CD14-positive monocyte (primary cell): ENCODE measurements around the gene PINK1. TPM values are rescaled to one million over a fixed set of nuclear protein-coding genes. Genes with fewer than 3 reads are reported as not detected.

ENCODE experiments used
- DNase-seq, 3 donors: peaks; one replicate each; pipeline ENCODE4 v3.0.0-alpha.2; 2011 to 2022
- H2AFZ ChIP-seq: 2 replicates; pipeline ENCODE4 v1.6.0; 2012; ENCODE audit warnings: mild to moderate bottlenecking, low read depth, low read length, inconsistent platforms; ENCODE audit not compliant: insufficient read depth, poor library complexity, severe bottlenecking
- H3K27ac ChIP-seq, 2 donors: 1 replicate in 1 of 2; 2 replicates in 1 of 2; pipeline ENCODE4 v1.5.1; 2012 to 2013; ENCODE audit warnings: low read length in 2 of 2, control low read depth in 1 of 2, inconsistent platforms in 1 of 2, low read depth in 1 of 2, mild to moderate bottlenecking in 1 of 2
- H3K27me3 ChIP-seq, 2 donors: one replicate each; pipeline versions ENCODE4 v1.6.0 to v1.6.1; 2011 to 2013; ENCODE audit warnings: low read length in 2 of 2; ENCODE audit not compliant: control insufficient read depth in 2 of 2, insufficient read depth in 2 of 2
- H3K36me3 ChIP-seq, 2 donors: replicated peaks in 1 of 2; 1 replicate in 1 of 2; 2 replicates in 1 of 2; pipeline versions ENCODE4 v1.5.1 to v1.6.1; 2012 to 2013; ENCODE audit warnings: low read length in 2 of 2, control low read depth in 1 of 2, inconsistent platforms in 1 of 2, mild to moderate bottlenecking in 1 of 2; ENCODE audit not compliant: insufficient read depth in 2 of 2, control insufficient read depth in 1 of 2
- H3K4me1 ChIP-seq, 2 donors: 1 replicate in 1 of 2; 2 replicates in 1 of 2; pipeline versions ENCODE4 v1.5.1 to v1.6.1; 2012 to 2013; ENCODE audit warnings: low read length in 2 of 2, control low read depth in 1 of 2, inconsistent platforms in 1 of 2, mild to moderate bottlenecking in 1 of 2, moderate library complexity in 1 of 2; ENCODE audit not compliant: insufficient read depth in 2 of 2, control insufficient read depth in 1 of 2
- H3K4me2 ChIP-seq: replicated peaks from 2 replicates; pipeline ENCODE3; 2012; ENCODE audit warnings: low read length, moderate library complexity, mild to moderate bottlenecking; ENCODE audit not compliant: poor library complexity, severe bottlenecking; ENCODE audit errors: extremely low read depth
- H3K4me3 ChIP-seq, 3 experiments: fragments of 200-600 bp in 1 of 3; sonication (generic) in 1 of 3; replicated peaks in 1 of 3; 1 replicate in 2 of 3; 2 replicates in 1 of 3; pipeline ENCODE4 v1.5.1; 2011 to 2013; ENCODE audit warnings: low read length in 3 of 3, mild to moderate bottlenecking in 3 of 3, control low read depth in 2 of 3, low read depth in 2 of 3, inconsistent platforms in 1 of 3, moderate library complexity in 1 of 3
- H3K79me2 ChIP-seq: 2 replicates; pipeline ENCODE4 v1.6.0; 2012; ENCODE audit warnings: mild to moderate bottlenecking, control low read depth, inconsistent platforms, low read length, moderate library complexity; ENCODE audit not compliant: insufficient read depth
- H3K9ac ChIP-seq: 2 replicates; pipeline ENCODE4 v1.6.0; 2017; ENCODE audit warnings: low read length, mild to moderate bottlenecking; ENCODE audit not compliant: insufficient read depth, poor library complexity, severe bottlenecking
- H3K9me3 ChIP-seq, 2 donors: replicated peaks in 1 of 2; 1 replicate in 1 of 2; 2 replicates in 1 of 2; pipeline versions ENCODE4 v1.5.1 to v1.6.1; 2012 to 2013; ENCODE audit warnings: low read length in 2 of 2, control low read depth in 1 of 2; ENCODE audit not compliant: control insufficient read depth in 1 of 2, insufficient read depth in 1 of 2
- H4K20me1 ChIP-seq: 2 replicates; pipeline ENCODE4 v1.6.0; 2012; ENCODE audit warnings: mild to moderate bottlenecking, low read length, control low read depth, moderate library complexity; ENCODE audit not compliant: insufficient read depth
- H3K27ac Mint-ChIP-seq, 7 donors: one replicate each; pipeline ENCODE4 v1.8.0; 2020; ENCODE audit warnings: mild to moderate bottlenecking in 7 of 7, mixed read lengths in 7 of 7, moderate library complexity in 6 of 7, inconsistent platforms in 2 of 7
- H3K27me3 Mint-ChIP-seq, 3 donors: one replicate each; pipeline ENCODE4 v1.8.0; 2021 to 2022; ENCODE audit warnings: low read depth in 3 of 3, mild to moderate bottlenecking in 3 of 3, mixed read lengths in 3 of 3, moderate library complexity in 3 of 3, inconsistent platforms in 1 of 3
- H3K36me3 Mint-ChIP-seq, 2 donors: one replicate each; pipeline ENCODE4 v1.8.0; 2020; ENCODE audit warnings: mixed read lengths in 2 of 2, inconsistent platforms in 1 of 2, mild to moderate bottlenecking in 1 of 2
- H3K4me1 Mint-ChIP-seq: one replicate; pipeline ENCODE4 v1.8.0; 2020; ENCODE audit warnings: mild to moderate bottlenecking, mixed read lengths
- H3K4me3 Mint-ChIP-seq, 2 donors: one replicate each; pipeline ENCODE4 v1.8.0; 2020; ENCODE audit warnings: mild to moderate bottlenecking in 2 of 2, mixed read lengths in 2 of 2, moderate library complexity in 1 of 2
- H3K9me3 Mint-ChIP-seq, 7 donors: one replicate each; pipeline ENCODE4 v1.8.0; 2020 to 2022; ENCODE audit warnings: mixed read lengths in 7 of 7, mild to moderate bottlenecking in 6 of 7, moderate library complexity in 6 of 7, inconsistent platforms in 2 of 7
- WGBS: methylation state at CpG from one replicate; pipeline ENCODE4 v1.1.5; 2013; ENCODE audit warnings: missing lambda C conversion rate; ENCODE audit not compliant: insufficient coverage; 5-methylcytosine and 5-hydroxymethylcytosine counted together
- intact Hi-C, 2 donors: fragments of 100-400 bp; cut with micrococcal nuclease; formaldehyde crosslinking; loops; one replicate each; pipeline versions ENCODE4 v1.15.0 to v1.15.1; 2023
- polyA plus RNA-seq, 3 donors: library from polyadenylated mRNA; depleted of rRNA in 1 of 3; unstranded in 2 of 3; stranded (reverse) in 1 of 3; fragments of 300-500 nt in 2 of 3; fragments of >200 nt in 1 of 3; fragmentation: Illumina TruSeq in 2 of 3; gene quantifications; 1 replicate in 2 of 3; 2 replicates in 1 of 3; pipeline ENCODE4 v1.2.3, GENCODE V29; 2012 to 2021
- TF ChIP-seq, protein P1 (sequence below): fragments of 200-600 bp; IDR thresholded peaks from one replicate; pipeline ENCODE4 v1.8.0; 2022; ENCODE audit warnings: antibody characterized with exemption, mild to moderate bottlenecking

The PINK1 gene
- polyA plus RNA-seq, 3 donors: 21.6 to 32.7 (median 24.0) TPM

DNA sequence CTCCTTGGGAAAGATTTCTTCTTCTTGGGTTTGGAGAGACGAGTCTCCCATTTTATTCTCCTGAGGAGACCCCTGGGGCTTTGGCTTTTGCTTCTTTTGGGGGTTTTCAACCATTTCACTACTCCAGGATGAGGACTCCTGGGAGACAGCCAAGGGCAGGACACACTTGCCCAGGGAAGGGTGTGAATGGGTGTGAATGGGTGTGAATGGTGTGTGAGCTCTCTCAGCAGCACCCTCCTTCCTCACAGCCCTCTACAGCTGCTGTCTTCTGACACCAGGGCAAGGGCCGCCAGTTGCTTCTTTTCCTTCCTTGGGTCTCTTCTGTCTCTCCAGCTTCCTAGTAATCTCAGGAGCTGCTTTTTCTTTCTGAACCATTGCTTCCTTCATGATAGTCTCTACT, 60.4 kb downstream of the PINK1 start:
- Histone ChIP-seq H3K4me3 (no peak overlapping the region), H3K4me2 (no peak overlapping the region), H3K36me3 (no peaks in the 10 kb centered on the region), H3K79me2 (no peaks in the 10 kb centered on the region), H2AFZ (no peak overlapping the region), H3K27ac (no peak overlapping the region), H4K20me1 (no peaks in the 10 kb centered on the region), H3K27me3 (no peaks in the 10 kb centered on the region), H3K4me1 (peaks cover 9 to 11% of the 10 kb centered on the region in 2 donors), H3K9me3 (no peaks in the 10 kb centered on the region), H3K9ac (no peak overlapping the region)
- intact Hi-C loops: loop anchor here in 1 of 2 donors (10.0 kb wide), 1 partner anchor 501 kb away; no protein-coding TSS in a partner anchor
- H3K27me3 Mint-ChIP-seq: peaks cover 0 to 10% (median 5%) of the 10 kb centered on the region in 3 donors
- H3K36me3 Mint-ChIP-seq: no peaks in the 10 kb centered on the region
- TF ChIP-seq, protein P1, sequence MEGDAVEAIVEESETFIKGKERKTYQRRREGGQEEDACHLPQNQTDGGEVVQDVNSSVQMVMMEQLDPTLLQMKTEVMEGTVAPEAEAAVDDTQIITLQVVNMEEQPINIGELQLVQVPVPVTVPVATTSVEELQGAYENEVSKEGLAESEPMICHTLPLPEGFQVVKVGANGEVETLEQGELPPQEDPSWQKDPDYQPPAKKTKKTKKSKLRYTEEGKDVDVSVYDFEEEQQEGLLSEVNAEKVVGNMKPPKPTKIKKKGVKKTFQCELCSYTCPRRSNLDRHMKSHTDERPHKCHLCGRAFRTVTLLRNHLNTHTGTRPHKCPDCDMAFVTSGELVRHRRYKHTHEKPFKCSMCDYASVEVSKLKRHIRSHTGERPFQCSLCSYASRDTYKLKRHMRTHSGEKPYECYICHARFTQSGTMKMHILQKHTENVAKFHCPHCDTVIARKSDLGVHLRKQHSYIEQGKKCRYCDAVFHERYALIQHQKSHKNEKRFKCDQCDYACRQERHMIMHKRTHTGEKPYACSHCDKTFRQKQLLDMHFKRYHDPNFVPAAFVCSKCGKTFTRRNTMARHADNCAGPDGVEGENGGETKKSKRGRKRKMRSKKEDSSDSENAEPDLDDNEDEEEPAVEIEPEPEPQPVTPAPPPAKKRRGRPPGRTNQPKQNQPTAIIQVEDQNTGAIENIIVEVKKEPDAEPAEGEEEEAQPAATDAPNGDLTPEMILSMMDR: no peak
- H3K27ac Mint-ChIP-seq: no peak overlapping the region
- H3K9me3 Mint-ChIP-seq: no peaks in the 10 kb centered on the region
- no CpG with 5 or more reads among the region's 2 CpGs for WGBS
- no peak overlapping the region for H3K4me3 Mint-ChIP-seq
- H3K4me1 Mint-ChIP-seq: peaks cover 14% of the 10 kb centered on the region
- DNase-seq: no peak

DNA sequence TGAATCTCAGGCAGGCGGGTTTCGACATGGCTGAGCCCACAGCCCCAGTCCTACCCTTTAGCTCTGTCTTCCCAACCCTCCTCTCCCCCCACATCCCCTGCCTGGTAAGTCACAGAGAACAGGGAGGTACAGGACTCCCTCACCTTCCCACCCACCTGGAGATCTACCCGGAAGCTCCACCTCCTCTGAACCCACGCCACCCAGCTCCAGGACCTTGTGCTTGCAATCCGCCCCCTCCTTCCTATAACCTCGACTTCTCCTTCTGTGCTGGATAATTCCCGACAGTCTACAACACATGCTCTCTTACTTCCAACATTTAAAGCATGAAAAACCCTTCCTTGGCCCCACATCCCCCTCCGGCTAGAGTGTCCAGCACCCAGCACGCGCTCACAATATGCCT, 62.3 kb downstream of the PINK1 start:
- no peaks in the 10 kb centered on the region for H3K9me3 ChIP-seq
- peaks cover 14% of the 10 kb centered on the region for H3K4me1 Mint-ChIP-seq
- H4K20me1 ChIP-seq: no peaks in the 10 kb centered on the region
- no peaks in the 10 kb centered on the region for H3K9me3 Mint-ChIP-seq
- H3K4me3 ChIP-seq: no peak overlapping the region
- WGBS: 85% methylated on average over 10 of the region's 10 CpGs
- H2AFZ ChIP-seq: no peak overlapping the region
- no peaks in the 10 kb centered on the region for H3K27me3 ChIP-seq
- DNase-seq: no peak
- H3K4me1 ChIP-seq: peaks cover 9 to 11% of the 10 kb centered on the region in 2 donors
- no peak overlapping the region for H3K27ac ChIP-seq
- no peak overlapping the region for H3K4me2 ChIP-seq
- no peaks in the 10 kb centered on the region for H3K79me2 ChIP-seq
- no peaks in the 10 kb centered on the region for H3K36me3 ChIP-seq
- H3K4me3 Mint-ChIP-seq: no peak overlapping the region
- no peak overlapping the region for H3K27ac Mint-ChIP-seq
- H3K9ac ChIP-seq: no peak overlapping the region
- TF ChIP-seq, protein P1: no peak
- H3K27me3 Mint-ChIP-seq: peaks cover 2 to 10% (median 5%) of the 10 kb centered on the region in 3 donors
- H3K36me3 Mint-ChIP-seq: no peaks in the 10 kb centered on the region
- intact Hi-C loops: loop anchor here (5.0 to 10.0 kb wide), 2 partner anchors 37 to 499 kb away; partner anchors contain the start of gene SH2D5 (in 1 of the 2)
